Keratinocyte (primary cell): Measurements from ENCODE around the gene ANGPTL8. TPM values are rescaled to one million over a fixed set of nuclear protein-coding genes. Genes with fewer than 3 reads are reported as not detected.

Experiments
- DNase-seq: peaks from one replicate; pipeline ENCODE4 v3.0.0-alpha.2; 2011; ENCODE audit warnings: low read depth, missing footprints, low spot score
- FAIRE-seq: peaks from 2 replicates; lab custom pipeline; 2011; peaks lifted over from hg19 to GRCh38; lab: Jason Lieb, UNC
- H2AFZ ChIP-seq: 2 replicates; pipeline ENCODE4 v1.6.0; 2012; ENCODE audit warnings: low read length, control low read depth, inconsistent platforms; ENCODE audit not compliant: control insufficient read depth
- H3K27ac ChIP-seq: 2 replicates; pipeline ENCODE4 v1.5.1; 2011; ENCODE audit warnings: low read length; ENCODE audit not compliant: control insufficient read depth, insufficient read depth
- H3K27me3 ChIP-seq: 3 replicates; pipeline ENCODE4 v1.6.0; 2011; ENCODE audit warnings: low read length; ENCODE audit not compliant: control insufficient read depth, insufficient read depth; ENCODE audit errors: extremely low read depth
- H3K36me3 ChIP-seq, 2 experiments: 2 replicates in 1 of 2; 3 replicates in 1 of 2; pipeline ENCODE4 v1.5.1; 2011; ENCODE audit warnings: low read length in 2 of 2, mild to moderate bottlenecking in 1 of 2; ENCODE audit not compliant: control insufficient read depth in 2 of 2, insufficient read depth in 2 of 2; ENCODE audit errors: extremely low read depth in 1 of 2
- H3K4me1 ChIP-seq: 3 replicates; pipeline ENCODE4 v1.5.1; 2011; ENCODE audit warnings: low read length; ENCODE audit not compliant: control insufficient read depth, insufficient read depth; ENCODE audit errors: extremely low read depth
- H3K4me2 ChIP-seq: 3 replicates; pipeline ENCODE4 v1.6.0; 2011; ENCODE audit warnings: low read depth, low read length; ENCODE audit not compliant: control insufficient read depth, insufficient read depth; ENCODE audit errors: extremely low read depth
- H3K4me3 ChIP-seq, 3 experiments: fragments of 200-600 bp in 1 of 3; sonication (generic) in 1 of 3; 2 replicates in 2 of 3; 3 replicates in 1 of 3; pipeline ENCODE4 v1.5.1; 2011 to 2016; ENCODE audit warnings: low read length in 3 of 3, mild to moderate bottlenecking in 3 of 3, control low read depth in 2 of 3, inconsistent platforms in 1 of 3, low read depth in 1 of 3, mixed read lengths in 1 of 3, mixed run types in 1 of 3, moderate library complexity in 1 of 3; ENCODE audit not compliant: control insufficient read depth in 2 of 3, insufficient read depth in 2 of 3; ENCODE audit errors: extremely low read depth in 1 of 3
- H3K79me2 ChIP-seq: 2 replicates; pipeline ENCODE4 v1.6.0; 2012; ENCODE audit warnings: low read length; ENCODE audit not compliant: control insufficient read depth, insufficient read depth
- H3K9ac ChIP-seq: 3 replicates; pipeline ENCODE4 v1.6.0; 2011; ENCODE audit warnings: low read length; ENCODE audit not compliant: control insufficient read depth, insufficient read depth; ENCODE audit errors: extremely low read depth
- H3K9me1 ChIP-seq: 3 replicates; pipeline ENCODE4 v1.6.0; 2011; ENCODE audit warnings: low read length; ENCODE audit not compliant: control insufficient read depth, insufficient read depth; ENCODE audit errors: extremely low read depth
- H3K9me3 ChIP-seq: 2 replicates; pipeline ENCODE4 v1.5.1; 2012; ENCODE audit warnings: low read depth, low read length; ENCODE audit not compliant: control insufficient read depth
- H4K20me1 ChIP-seq: 3 replicates; pipeline ENCODE4 v1.6.0; 2011; ENCODE audit warnings: low read length; ENCODE audit not compliant: control insufficient read depth, insufficient read depth; ENCODE audit errors: extremely low read depth
- CTCF ChIP-seq, 3 experiments: IDR thresholded peaks in 1 of 3; conservative IDR thresholded peaks in 1 of 3; optimal IDR thresholded peaks in 1 of 3; 2 replicates in 2 of 3; 3 replicates in 1 of 3; pipeline versions ENCODE3 to v1.5.1; 2011; ENCODE audit warnings: low read length in 3 of 3, mild to moderate bottlenecking in 3 of 3, moderate library complexity in 2 of 3, control low read depth in 1 of 3, inconsistent platforms in 1 of 3; ENCODE audit not compliant: insufficient read depth in 2 of 3; ENCODE audit errors: extremely low read depth in 1 of 3
- EZH2 ChIP-seq: IDR thresholded peaks from one replicate; pipeline ENCODE4 v1.6.1; 2012; ENCODE audit warnings: inconsistent platforms, mild to moderate bottlenecking, low read length, moderate library complexity
- dilution Hi-C: fragments of 300-500 bp; cut with MboI; formaldehyde crosslinking; loops from one replicate; pipeline ENCODE4 v1.7.0; 2020; ENCODE audit warnings: low sequenced_read_pairs; ENCODE audit not compliant: extremely low pct_ligation_motif_present
- polyA plus RNA-seq, 5 experiments: library from polyadenylated mRNA; depleted of rRNA in 3 of 5; stranded (reverse) in 3 of 5; stranded (forward) in 1 of 5; unstranded in 1 of 5; fragments of >200 nt; gene quantifications; 1 replicate in 1 of 5; 2 replicates in 3 of 5; 3 replicates in 1 of 5; pipeline versions ENCODE4 v1.2.1 to v1.2.3, GENCODE V29; 2011 to 2012; ENCODE audit warnings: missing spikeins in 2 of 5, low read depth in 1 of 5, low replicate concordance in 1 of 5

Gene ANGPTL8
- polyA plus RNA-seq, 1 donor (not counting 4 experiments of a cell fraction or from before 2014, with no cell fraction given): 0.18 TPM

GRCh38 chr19:11214387-11214786, 25.0 kb upstream of the ANGPTL8 start:
- H3K27ac ChIP-seq: no peak overlapping the region

GRCh38 chr19:11221082-11221598, 18.3 kb upstream of the ANGPTL8 start:
- Histone ChIP-seq H3K9me1 (no peaks in the 10 kb centered on the region), H3K4me2 (no peak overlapping the region), H3K27me3 (no peaks in the 10 kb centered on the region), H3K36me3 (peaks cover 9 to 23% of the 10 kb centered on the region in 2 experiments), H3K27ac (no peak overlapping the region), H3K79me2 (no peaks in the 10 kb centered on the region), H3K4me1 (no peaks in the 10 kb centered on the region), H4K20me1 (no peaks in the 10 kb centered on the region), H2AFZ (no peak overlapping the region), H3K4me3 (no peak overlapping the region), H3K9me3 (peaks cover 9% of the 10 kb centered on the region), H3K9ac (no peak overlapping the region)
- DNase-seq (no peak), FAIRE-seq (no peak)
- TF ChIP-seq EZH2: no peak
- TF ChIP-seq CTCF (optimal IDR thresholded peaks at IDR 0.05 in 1 of 3, IDR thresholded peaks at IDR 0.05 in 1 of 3, conservative IDR thresholded peaks at IDR 0.05 in 1 of 3; ENCODE audit: extremely low read depth in 1 of 3, insufficient read depth in 2 of 3, low read length in 3 of 3): no peak
- dilution Hi-C loops: no loop called here

More at GRCh38 chr19:11214387-11214786, 25.0 kb upstream of the ANGPTL8 start:
- no peak overlapping the region for H2AFZ ChIP-seq
- FAIRE-seq (no peak), DNase-seq (no peak)
- H3K27me3 ChIP-seq: no peaks in the 10 kb centered on the region
- TF ChIP-seq EZH2 (no peak), CTCF (optimal IDR thresholded peaks at IDR 0.05 in 1 of 3, IDR thresholded peaks at IDR 0.05 in 1 of 3, conservative IDR thresholded peaks at IDR 0.05 in 1 of 3; ENCODE audit: extremely low read depth in 1 of 3, insufficient read depth in 2 of 3, low read length in 3 of 3) (no peak)
- H3K4me1 ChIP-seq: no peaks in the 10 kb centered on the region
- no peak overlapping the region for H3K4me2 ChIP-seq
- no peak overlapping the region for H3K4me3 ChIP-seq
- H3K9me3 ChIP-seq: no peaks in the 10 kb centered on the region
- dilution Hi-C loops: no loop called here
- H3K36me3 ChIP-seq: peaks cover 14 to 22% of the 10 kb centered on the region in 2 experiments
- no peaks in the 10 kb centered on the region for H4K20me1 ChIP-seq
- H3K79me2 ChIP-seq: no peaks in the 10 kb centered on the region
- no peak overlapping the region for H3K9ac ChIP-seq
- no peaks in the 10 kb centered on the region for H3K9me1 ChIP-seq
